Measurements from ENCODE around the gene KRT9. TPM values are rescaled to one million over a fixed set of nuclear protein-coding genes. Genes with fewer than 3 reads are reported as not detected.

KRT9 gene
- total RNA-seq, 3 donors from 2014 or later: not detected

DNA sequence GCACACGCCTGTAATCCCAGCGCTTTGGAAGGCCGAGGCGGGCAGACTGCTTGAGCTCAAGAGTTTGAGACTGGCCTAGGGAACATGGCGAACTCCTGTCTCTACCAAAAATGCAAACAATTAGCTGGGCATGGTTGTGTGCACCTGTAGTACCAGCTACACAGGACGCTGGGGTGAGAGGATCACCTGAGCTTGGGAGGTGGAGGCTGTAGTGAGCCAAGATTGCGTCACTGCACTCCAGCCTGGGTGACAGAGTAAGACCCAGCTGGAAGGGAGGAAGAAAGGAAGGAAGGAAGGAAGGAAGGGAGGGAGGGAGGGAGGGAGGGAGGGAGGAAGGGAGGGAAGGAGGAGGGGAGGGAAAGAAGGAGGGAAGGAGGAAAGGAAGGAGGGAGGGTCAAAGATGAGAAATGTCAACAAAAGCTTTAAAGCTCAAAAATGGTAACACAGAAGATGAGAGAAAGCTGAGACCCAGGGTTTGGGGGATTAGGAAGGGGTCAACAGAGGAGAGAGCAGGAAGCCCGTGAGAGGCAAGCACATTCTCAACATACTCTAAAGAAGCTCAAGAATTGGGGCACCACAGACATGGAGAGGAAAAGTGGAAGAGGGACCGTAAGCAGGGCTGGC, 38.8 kb downstream of the KRT9 start:
- intact Hi-C loops (cut with DNase I, micrococcal nuclease): no loop called here
- TF ChIP-seq, protein P1, sequence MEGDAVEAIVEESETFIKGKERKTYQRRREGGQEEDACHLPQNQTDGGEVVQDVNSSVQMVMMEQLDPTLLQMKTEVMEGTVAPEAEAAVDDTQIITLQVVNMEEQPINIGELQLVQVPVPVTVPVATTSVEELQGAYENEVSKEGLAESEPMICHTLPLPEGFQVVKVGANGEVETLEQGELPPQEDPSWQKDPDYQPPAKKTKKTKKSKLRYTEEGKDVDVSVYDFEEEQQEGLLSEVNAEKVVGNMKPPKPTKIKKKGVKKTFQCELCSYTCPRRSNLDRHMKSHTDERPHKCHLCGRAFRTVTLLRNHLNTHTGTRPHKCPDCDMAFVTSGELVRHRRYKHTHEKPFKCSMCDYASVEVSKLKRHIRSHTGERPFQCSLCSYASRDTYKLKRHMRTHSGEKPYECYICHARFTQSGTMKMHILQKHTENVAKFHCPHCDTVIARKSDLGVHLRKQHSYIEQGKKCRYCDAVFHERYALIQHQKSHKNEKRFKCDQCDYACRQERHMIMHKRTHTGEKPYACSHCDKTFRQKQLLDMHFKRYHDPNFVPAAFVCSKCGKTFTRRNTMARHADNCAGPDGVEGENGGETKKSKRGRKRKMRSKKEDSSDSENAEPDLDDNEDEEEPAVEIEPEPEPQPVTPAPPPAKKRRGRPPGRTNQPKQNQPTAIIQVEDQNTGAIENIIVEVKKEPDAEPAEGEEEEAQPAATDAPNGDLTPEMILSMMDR (IDR thresholded peaks at IDR 0.05): no peak
- no peak overlapping the region for H3K4me3 ChIP-seq
- no peaks in the 10 kb centered on the region for H3K36me3 ChIP-seq (ENCODE audit: low read depth)
- H3K4me1 ChIP-seq (ENCODE audit: low read depth): peaks cover 23% of the 10 kb centered on the region
- DNase-seq (peak in 1 of 3 donors; percentile 9), ATAC-seq (no peak)
- H3K9me3 ChIP-seq: no peaks in the 10 kb centered on the region

DNA sequence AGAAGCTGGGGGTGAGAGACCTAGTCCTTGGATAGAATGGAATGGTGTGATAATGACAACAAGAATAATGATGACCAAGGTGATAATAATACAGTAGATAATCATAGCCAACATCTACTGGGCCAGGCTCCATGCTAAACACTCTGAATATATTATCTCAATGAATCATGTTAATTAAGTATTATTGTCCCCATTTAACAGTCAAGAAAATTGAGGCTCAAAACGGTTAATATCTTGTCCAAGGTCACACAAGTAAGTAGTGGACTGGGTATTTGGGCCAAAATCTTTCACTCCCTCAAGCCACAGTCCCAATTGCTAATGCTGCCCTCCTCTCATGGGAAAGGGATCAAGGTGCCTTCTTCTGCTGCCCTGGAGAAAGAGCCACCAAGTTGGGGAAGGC, 39.9 kb downstream of the KRT9 start:
- TF ChIP-seq, protein P1 (IDR thresholded peaks at IDR 0.05): no peak
- Histone ChIP-seq H3K36me3 (ENCODE audit: low read depth) (no peaks in the 10 kb centered on the region), H3K4me1 (ENCODE audit: low read depth) (peaks cover 23% of the 10 kb centered on the region), H3K9me3 (no peaks in the 10 kb centered on the region), H3K4me3 (no peak overlapping the region)
- ATAC-seq: no peak
- intact Hi-C loops (cut with DNase I, micrococcal nuclease): no loop called here
- DNase-seq: no peak

DNA sequence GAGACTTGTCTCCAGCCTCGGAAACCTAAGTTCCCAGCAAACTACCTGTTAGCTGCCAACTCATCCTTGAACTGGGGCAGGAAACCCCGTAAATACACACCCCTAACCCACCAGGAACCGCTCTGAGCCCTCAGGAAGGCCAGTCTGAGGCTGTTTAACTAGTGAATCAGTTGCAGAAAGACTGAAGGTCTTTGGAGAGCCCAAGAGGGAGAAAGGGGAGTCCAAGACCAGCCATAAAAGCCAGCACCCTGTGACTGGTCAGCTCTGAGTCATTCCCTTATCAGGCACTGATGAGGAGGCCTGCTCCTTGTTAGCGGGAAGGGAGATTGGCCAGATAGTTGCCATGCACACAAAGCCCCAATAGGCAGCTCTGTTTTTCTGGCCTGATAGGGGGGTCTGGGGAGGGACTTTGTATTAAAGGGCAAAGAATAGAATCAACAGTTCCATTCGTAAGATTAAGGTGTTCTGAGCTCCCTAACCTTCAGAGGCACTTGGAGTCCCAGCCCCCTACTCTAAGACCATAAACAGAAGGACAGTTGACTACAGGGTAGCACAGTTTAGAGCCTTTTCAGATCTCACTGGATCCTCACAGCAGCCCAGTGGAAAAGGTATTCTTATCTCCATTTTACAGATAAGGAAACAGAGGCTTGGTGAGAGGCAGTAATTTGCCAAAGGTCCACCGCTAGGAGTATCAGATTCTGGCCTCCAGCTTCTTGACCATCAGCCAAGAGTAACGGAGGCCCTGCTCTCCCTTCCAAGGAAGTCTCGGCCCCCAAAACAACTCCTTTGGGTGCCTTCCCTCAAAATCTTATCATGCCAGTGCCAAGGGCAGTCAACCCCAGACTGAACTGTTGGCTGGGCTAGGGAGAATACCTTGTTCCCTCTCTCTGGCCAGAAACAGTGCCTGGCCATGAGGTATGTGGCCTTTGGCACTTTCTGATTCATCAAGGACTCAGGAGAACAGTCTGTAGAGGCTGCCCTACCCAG, 41.5 kb downstream of the KRT9 start:
- Histone ChIP-seq H3K9me3 (no peaks in the 10 kb centered on the region), H3K4me1 (ENCODE audit: low read depth) (peaks cover 25% of the 10 kb centered on the region), H3K4me3 (no peak overlapping the region), H3K36me3 (ENCODE audit: low read depth) (no peaks in the 10 kb centered on the region)
- intact Hi-C loops (cut with DNase I, micrococcal nuclease): no loop called here
- DNase-seq: peak in 1 of 3 donors; percentile 44
- TF ChIP-seq, protein P1 (IDR thresholded peaks at IDR 0.05): no peak
- peak; percentile 49 for ATAC-seq

DNA sequence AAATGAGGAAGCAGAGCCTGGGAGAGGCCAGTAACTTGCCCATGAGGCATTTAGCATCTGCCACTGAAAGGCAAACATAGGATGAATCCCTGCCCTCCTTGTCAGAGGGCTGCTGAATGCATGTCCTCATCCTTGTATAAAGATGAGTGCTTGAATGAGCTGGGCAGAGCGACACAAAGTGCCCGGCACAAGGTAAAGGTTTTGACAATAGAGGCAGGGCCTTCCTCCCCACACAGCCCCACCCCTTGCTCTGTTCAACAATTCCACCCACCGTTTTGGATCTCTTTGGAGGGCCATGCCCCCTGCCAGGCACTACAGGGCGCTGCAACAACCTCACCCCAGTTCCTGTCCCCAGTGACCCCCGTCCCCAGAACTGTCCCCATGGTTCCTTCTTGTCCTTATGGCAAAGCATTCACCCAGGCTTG, 42.4 kb downstream of the KRT9 start:
- peak in 1 of 3 donors; percentile 41 for DNase-seq
- Histone ChIP-seq H3K36me3 (ENCODE audit: low read depth) (no peaks in the 10 kb centered on the region), H3K9me3 (no peaks in the 10 kb centered on the region), H3K4me3 (no peak overlapping the region), H3K4me1 (ENCODE audit: low read depth) (peaks cover 26% of the 10 kb centered on the region)
- intact Hi-C loops (cut with DNase I, micrococcal nuclease): no loop called here
- ATAC-seq: peak; percentile 4
- TF ChIP-seq, protein P1 (IDR thresholded peaks at IDR 0.05): no peak

DNA sequence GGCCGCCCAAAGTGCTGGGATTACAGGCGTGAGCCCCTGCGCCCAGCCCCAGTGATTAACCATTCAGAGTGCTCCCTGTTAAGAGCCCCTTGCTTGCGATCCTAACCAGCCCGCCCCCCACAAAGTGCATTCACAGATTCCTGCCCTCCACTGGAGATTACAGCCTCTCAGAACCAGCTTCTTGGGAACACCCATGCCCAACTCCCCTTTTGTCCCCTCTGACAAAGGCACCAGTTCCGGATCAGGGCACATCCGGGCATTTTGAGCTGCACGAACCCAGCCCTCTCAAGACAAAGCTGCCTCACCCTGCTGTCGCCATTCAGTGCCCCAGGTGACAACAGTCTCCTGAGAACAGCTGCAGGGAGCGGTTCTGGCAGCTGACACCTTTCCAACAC, 42.9 kb downstream of the KRT9 start:
- Histone ChIP-seq H3K36me3 (ENCODE audit: low read depth) (no peaks in the 10 kb centered on the region), H3K4me3 (no peak overlapping the region), H3K4me1 (ENCODE audit: low read depth) (peaks cover 31% of the 10 kb centered on the region), H3K9me3 (no peaks in the 10 kb centered on the region)
- ATAC-seq (peak; percentile 55), DNase-seq (peak; percentile 73 to 81 (median 80))
- intact Hi-C loops (cut with DNase I, micrococcal nuclease): no loop called here
- TF ChIP-seq, protein P1 (IDR thresholded peaks at IDR 0.05): no peak
